GM10266 (cell line): ENCODE results near the gene HTT-AS.

ENCODE experiments used
- DNase-seq: peaks from one replicate; pipeline ENCODE4 v3.0.0; 2012; ENCODE audit errors: extremely low spot score
- TF ChIP-seq, protein P1 (sequence below): IDR thresholded peaks from 2 replicates; pipeline ENCODE4 v1.5.1; 2012; ENCODE audit warnings: mild to moderate bottlenecking, low read depth; ENCODE audit not compliant: control insufficient read depth, insufficient read depth; ENCODE audit errors: missing control alignments

HTT-AS gene

DNA sequence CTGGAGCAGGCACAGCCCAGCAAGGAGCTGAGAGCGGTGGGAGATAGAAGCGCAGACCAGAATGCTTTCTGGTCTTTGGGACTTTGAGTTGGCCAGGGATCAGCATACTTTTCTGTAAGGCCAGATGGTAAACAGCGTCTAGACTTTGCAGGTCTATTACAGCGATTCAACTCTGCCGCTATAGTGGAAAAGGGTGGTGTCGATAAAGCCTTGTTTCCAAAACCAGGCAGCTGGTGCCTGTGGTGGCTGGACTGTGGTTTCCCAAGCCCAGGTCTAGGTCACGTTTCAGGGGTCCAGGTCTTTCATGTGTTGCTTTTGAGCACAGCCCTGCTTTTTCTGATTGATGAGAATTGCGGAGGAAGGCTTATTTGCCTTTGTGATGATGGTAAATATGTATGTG lies 40.1 kb downstream of the HTT-AS start:
- no peak for DNase-seq
- TF ChIP-seq, protein P1, sequence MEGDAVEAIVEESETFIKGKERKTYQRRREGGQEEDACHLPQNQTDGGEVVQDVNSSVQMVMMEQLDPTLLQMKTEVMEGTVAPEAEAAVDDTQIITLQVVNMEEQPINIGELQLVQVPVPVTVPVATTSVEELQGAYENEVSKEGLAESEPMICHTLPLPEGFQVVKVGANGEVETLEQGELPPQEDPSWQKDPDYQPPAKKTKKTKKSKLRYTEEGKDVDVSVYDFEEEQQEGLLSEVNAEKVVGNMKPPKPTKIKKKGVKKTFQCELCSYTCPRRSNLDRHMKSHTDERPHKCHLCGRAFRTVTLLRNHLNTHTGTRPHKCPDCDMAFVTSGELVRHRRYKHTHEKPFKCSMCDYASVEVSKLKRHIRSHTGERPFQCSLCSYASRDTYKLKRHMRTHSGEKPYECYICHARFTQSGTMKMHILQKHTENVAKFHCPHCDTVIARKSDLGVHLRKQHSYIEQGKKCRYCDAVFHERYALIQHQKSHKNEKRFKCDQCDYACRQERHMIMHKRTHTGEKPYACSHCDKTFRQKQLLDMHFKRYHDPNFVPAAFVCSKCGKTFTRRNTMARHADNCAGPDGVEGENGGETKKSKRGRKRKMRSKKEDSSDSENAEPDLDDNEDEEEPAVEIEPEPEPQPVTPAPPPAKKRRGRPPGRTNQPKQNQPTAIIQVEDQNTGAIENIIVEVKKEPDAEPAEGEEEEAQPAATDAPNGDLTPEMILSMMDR = no peak

DNA sequence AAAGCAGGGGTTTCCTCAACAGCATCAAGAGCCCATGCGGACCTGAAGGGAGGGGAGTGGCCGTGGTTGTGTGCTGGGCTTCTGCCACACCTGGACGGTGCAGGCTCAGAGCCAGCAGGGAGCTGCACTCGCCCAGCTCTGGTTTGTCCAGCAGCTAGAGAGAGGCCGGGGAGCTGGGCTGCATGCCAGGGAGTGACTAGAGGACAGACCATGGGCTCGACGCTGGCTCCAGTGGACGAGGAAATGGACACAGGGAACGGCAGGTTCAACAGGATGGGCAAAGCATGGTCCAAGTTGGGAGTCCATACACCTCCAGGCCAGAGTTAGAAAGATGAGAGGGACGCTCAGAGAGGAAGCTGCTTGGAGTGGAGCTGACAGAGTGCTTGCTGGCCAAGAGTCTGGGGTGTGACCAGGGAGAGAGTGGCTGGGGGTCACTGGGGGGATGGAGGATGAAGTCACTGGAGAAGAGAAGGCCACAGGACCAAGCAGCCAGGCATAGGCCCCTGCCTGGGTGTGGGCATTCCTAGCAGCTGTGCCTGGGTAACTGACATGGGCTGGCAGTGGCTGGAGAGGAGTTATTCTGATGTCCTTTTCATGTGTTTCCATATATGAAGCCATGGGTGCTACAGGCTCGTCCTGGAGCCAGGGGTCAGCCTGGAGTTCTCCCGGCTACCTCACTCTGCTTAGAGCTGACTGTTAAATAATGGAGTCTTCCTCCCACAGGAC lies 42.8 kb downstream of the HTT-AS start:
- TF ChIP-seq, protein P1 = no peak
- no peak for DNase-seq

- no peak for DNase-seq
- TF ChIP-seq, protein P1 = no peak
Observed at GRCh38 chr4:3030566-3031356, 43.6 kb downstream of the HTT-AS start.

- DNase-seq = no peak
Observed at GRCh38 chr4:3029464-3029863, 44.9 kb downstream of the HTT-AS start.

DNA sequence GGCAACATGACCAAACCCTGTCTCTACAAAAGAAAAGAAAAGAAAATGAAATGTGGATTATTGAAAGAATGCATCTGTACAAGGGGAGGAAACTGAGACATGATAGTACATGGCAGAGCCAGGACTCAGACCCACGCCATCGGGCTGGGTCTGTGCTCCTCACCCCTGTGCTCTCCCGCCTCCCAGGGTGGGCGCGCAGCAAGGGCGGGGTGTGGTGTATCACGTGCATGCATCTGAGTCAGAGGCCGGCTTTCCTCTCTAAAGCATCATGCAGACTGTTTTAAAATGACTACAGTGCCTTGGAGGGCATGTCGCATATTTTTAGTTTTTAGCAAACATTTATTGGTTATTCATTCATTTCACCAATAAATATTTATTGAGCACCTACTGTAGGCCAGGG lies 47.8 kb downstream of the HTT-AS start:
- TF ChIP-seq, protein P1 = no peak
- no peak for DNase-seq

More at GRCh38 chr4:3029464-3029863, 44.9 kb downstream of the HTT-AS start:
- TF ChIP-seq, protein P1 = no peak

DNA sequence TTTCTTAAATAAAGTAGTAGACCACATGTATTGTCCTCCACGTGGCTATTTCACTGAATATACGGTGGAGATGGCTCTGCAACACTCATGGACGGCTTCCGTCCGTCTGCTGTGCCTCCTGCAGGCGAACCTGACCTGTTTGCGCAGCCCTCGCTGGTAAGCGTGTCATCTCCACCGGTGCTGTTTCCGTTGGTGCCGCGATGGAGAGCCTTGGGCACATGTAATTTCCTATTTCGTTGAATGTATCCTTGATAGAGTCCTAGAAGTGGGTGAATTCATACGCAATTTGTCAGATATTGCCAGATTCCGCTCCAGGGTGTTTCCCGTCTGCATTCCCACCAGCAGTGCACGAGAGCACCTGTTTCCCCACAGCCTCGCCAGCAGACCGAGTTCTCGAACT lies 48.5 kb downstream of the HTT-AS start:
- DNase-seq = no peak
- TF ChIP-seq, protein P1 = no peak

DNA sequence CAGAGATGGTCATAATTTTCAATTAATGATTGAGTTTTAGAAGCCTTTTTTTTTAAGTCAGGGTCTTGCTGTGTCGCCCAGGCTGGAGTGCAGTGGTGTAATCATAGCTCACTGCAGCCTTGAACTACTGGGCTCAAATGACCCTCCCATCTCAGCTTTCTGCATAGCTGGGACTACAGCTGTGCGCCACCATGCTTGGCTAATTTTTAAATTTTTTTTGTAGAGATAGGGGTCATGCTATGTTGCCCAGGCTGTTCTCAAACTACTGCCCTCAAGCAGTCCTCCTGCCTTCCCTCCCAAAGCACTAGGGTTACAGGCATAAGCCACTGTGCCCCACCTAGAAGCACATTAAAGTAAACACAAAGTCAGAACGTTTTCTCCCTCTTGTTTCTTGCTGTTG lies 51.7 kb downstream of the HTT-AS start:
- TF ChIP-seq, protein P1 = no peak
- no peak for DNase-seq
